ENCODE measurements around the gene STXBP2.

DNA sequence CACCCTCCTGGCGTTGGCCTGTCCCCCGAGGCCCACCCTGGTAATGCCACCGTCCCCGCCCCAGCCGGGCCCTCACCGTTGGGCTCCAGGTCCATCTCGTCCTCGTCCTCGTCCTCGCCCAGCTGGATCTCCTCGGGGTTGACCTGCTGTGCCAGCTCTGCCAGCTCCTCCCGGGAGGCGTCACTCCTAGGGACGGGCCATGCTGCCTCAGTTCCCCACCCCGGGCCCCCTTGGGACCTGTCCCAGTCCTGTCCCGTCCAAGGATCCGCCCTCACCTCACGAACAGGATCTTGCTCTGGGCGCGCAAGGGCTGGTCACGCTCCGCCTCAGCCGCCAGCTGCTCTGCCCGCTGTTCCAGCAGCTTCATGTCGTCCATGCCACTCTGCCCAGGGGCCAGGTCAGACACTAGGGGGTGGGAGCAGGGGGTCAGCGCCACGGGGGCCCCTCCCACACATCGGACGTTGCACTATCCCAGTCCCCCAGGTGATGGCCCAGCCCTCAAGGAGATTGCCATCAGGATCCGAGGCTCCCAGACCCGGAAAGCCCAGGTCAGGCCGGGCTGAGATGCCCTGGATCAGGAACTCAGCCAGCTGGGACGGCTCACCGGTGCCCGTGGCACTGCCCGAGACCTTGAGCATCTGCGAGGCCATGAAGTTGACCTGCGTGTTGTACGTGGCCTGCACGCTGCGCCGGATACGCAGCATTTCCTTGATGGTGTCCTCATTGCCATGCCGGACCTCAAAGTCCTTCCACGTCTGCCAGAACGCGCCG, 17.1 kb upstream of the STXBP2 start:
- TF ChIP-seq, protein P1, sequence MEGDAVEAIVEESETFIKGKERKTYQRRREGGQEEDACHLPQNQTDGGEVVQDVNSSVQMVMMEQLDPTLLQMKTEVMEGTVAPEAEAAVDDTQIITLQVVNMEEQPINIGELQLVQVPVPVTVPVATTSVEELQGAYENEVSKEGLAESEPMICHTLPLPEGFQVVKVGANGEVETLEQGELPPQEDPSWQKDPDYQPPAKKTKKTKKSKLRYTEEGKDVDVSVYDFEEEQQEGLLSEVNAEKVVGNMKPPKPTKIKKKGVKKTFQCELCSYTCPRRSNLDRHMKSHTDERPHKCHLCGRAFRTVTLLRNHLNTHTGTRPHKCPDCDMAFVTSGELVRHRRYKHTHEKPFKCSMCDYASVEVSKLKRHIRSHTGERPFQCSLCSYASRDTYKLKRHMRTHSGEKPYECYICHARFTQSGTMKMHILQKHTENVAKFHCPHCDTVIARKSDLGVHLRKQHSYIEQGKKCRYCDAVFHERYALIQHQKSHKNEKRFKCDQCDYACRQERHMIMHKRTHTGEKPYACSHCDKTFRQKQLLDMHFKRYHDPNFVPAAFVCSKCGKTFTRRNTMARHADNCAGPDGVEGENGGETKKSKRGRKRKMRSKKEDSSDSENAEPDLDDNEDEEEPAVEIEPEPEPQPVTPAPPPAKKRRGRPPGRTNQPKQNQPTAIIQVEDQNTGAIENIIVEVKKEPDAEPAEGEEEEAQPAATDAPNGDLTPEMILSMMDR (IDR thresholded peaks at IDR 0.05; ENCODE audit: low read depth, low read length) = no peak
- TF ChIP-seq EZH2phosphoT487 (IDR thresholded peaks at IDR 0.05; ENCODE audit: low read depth) = no peak
